Vagina (tissue), 2 donors: ENCODE measurements around the gene KIF7. TPM values are rescaled to one million over a fixed set of nuclear protein-coding genes. Genes with fewer than 3 reads are reported as not detected.

Experiments used
- DNase-seq, 2 donors: peaks; one replicate each; pipeline ENCODE4 v3.0.0-alpha.2; 2017; ENCODE audit errors: extremely low spot score in 2 of 2
- H3K27ac ChIP-seq: fragments of 200-600 bp; sonication (generic); one replicate; pipeline ENCODE4 v1.5.1; 2019
- H3K27me3 ChIP-seq: fragments of 200-600 bp; sonication (generic); one replicate; pipeline ENCODE4 v1.5.1; 2019
- H3K36me3 ChIP-seq, 2 donors: fragments of 200-600 bp; sonication (generic); one replicate each; pipeline ENCODE4 v1.5.1; 2017 to 2019
- H3K4me1 ChIP-seq: fragments of 200-600 bp; sonication (generic); one replicate; pipeline ENCODE4 v1.5.1; 2019
- H3K4me3 ChIP-seq, 2 donors: fragments of 200-600 bp; sonication (generic); 1 replicate in 1 of 2; 2 replicates in 1 of 2; pipeline ENCODE4 v1.5.1; 2016 to 2019
- H3K9me3 ChIP-seq: fragments of 200-600 bp; sonication (generic); one replicate; pipeline ENCODE4 v1.5.1; 2019
- POLR2A ChIP-seq, 2 donors: fragments of 450-650 bp; IDR thresholded peaks; one replicate each; pipeline ENCODE4 v1.6.1; 2017; ENCODE audit warnings: antibody characterized with exemption in 2 of 2, mild to moderate bottlenecking in 2 of 2, moderate library complexity in 2 of 2
- POLR2AphosphoS5 ChIP-seq, 2 donors: sonication (generic); formaldehyde crosslinking; IDR thresholded peaks; one replicate each; pipeline ENCODE4 v1.9.0; 2017; ENCODE audit warnings: antibody characterized with exemption in 2 of 2, mild to moderate bottlenecking in 2 of 2, low read depth in 1 of 2; ENCODE audit not compliant: insufficient read depth in 1 of 2
- intact Hi-C: fragments of 100-400 bp; cut with DNase I; formaldehyde crosslinking; loops from one replicate; pipeline ENCODE4 v1.15.1; 2023
- total RNA-seq: library from RNA; depleted of rRNA; stranded (reverse); fragments of >200 nt; gene quantifications from one replicate; pipeline ENCODE4 v1.2.3, GENCODE V29; 2016
- TF ChIP-seq, protein P1 (sequence below), 3 experiments: fragments of 450-650 bp in 2 of 3; fragments of 200-600 bp in 1 of 3; sonication (generic) in 1 of 3; IDR thresholded peaks; one replicate each; pipeline ENCODE4 v1.5.1; 2017 to 2019; ENCODE audit warnings: antibody characterized with exemption in 3 of 3, mild to moderate bottlenecking in 2 of 3, moderate library complexity in 2 of 3

KIF7 gene
- total RNA-seq, 1 donor from 2014 or later: 7.9 TPM

DNA sequence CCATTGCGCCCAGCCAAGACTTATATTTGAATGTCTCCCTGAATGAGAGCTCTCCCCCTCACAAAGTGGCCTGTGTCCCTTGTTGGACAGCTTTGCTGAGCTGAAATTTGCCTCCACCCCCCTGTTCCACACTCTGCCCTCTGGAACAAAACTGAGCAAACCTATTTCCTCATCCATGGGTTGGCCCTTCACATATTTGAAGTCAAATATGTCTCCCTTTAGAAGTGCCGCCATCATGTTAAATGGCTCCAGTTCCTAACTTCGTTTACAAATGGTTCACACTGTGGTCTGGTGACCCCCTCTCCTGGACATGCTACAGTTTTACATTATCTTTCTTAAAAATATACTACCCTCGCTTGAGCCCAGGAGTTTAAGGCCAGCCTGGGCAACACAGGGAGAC, 19.3 kb upstream of the KIF7 start:
- peaks cover 8% of the 10 kb centered on the region for H3K4me1 ChIP-seq
- intact Hi-C loops: no loop called here
- H3K36me3 ChIP-seq: no peaks in the 10 kb centered on the region
- DNase-seq: no peak
- H3K27ac ChIP-seq: no peak overlapping the region
- no peaks in the 10 kb centered on the region for H3K9me3 ChIP-seq
- H3K4me3 ChIP-seq: no peak overlapping the region
- H3K27me3 ChIP-seq: no peaks in the 10 kb centered on the region
- TF ChIP-seq, protein P1, sequence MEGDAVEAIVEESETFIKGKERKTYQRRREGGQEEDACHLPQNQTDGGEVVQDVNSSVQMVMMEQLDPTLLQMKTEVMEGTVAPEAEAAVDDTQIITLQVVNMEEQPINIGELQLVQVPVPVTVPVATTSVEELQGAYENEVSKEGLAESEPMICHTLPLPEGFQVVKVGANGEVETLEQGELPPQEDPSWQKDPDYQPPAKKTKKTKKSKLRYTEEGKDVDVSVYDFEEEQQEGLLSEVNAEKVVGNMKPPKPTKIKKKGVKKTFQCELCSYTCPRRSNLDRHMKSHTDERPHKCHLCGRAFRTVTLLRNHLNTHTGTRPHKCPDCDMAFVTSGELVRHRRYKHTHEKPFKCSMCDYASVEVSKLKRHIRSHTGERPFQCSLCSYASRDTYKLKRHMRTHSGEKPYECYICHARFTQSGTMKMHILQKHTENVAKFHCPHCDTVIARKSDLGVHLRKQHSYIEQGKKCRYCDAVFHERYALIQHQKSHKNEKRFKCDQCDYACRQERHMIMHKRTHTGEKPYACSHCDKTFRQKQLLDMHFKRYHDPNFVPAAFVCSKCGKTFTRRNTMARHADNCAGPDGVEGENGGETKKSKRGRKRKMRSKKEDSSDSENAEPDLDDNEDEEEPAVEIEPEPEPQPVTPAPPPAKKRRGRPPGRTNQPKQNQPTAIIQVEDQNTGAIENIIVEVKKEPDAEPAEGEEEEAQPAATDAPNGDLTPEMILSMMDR (IDR thresholded peaks at IDR 0.05): no peak
- TF ChIP-seq POLR2A (IDR thresholded peaks at IDR 0.05) (no peak), POLR2AphosphoS5 (IDR thresholded peaks at IDR 0.05; ENCODE audit: insufficient read depth in 1 of 2, low read depth in 1 of 2) (no peak)

DNA sequence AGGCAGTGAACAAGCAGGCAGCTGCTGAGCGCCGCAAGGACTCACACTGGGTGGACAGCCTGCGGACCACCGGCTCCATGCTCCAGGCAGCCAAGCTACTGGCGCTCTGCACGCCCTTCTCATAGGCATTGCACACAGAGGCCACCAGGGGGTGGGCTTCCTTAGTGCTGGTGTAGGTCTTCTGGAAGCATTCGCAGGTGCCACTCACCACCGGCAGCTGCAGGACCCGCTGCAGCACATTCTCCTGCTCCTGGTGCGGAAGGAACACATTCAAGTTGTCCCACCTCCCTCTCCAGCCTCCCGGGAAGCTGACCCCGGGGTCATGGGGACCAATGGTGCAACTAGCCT, 17.9 kb upstream of the KIF7 start:
- DNase-seq: no peak
- intact Hi-C loops: no loop called here

DNA sequence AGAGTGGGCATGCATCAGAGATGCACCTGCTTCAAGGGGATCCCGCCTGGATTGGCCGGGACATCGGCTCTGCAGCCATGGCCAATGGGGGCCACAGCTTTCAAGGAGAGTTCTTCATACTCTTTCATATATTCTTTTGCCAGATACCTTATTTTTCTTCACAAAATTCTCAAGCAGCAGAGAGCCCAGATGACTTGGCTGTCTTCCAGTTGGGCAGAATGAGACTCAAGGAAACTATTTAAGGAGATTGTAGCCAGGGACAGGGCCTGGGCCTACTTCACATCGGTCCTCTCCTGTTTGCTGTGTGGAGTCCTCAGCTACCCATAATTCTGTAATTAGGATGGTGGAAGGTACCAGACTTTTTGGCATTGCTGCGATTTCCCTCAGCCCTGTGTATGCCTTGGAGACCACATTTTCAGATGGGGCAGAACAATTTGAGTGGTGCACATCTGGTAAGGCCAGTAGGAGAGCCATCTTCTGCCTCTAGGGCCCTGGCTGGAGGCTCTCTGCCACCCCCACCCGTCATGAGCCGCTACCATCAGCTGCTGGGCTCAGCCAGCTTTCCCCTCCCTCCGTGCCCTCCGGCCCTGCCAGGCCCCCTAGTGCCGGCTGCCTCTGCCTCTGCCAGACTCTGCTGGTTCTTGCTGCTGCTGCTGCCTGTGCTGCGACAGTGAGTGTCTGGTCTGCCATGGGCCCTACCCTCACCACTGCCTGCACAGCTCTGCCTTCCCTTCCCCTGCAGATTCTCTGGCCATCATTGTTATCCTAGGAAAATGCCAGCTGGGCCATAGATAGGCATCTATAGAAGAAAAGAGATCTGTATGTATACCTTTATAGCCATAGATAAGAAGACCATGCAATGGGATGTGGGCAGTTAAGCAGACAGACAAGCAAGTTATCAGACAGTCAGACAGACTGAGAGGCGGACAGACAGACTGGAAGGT, 17.2 kb upstream of the KIF7 start:
- Histone ChIP-seq H3K9me3 (no peaks in the 10 kb centered on the region), H3K4me3 (no peak overlapping the region), H3K27ac (no peak overlapping the region), H3K36me3 (no peaks in the 10 kb centered on the region), H3K4me1 (peaks cover 8% of the 10 kb centered on the region), H3K27me3 (no peaks in the 10 kb centered on the region)
- DNase-seq: no peak
- TF ChIP-seq, protein P1 (IDR thresholded peaks at IDR 0.05): no peak
- TF ChIP-seq POLR2AphosphoS5 (IDR thresholded peaks at IDR 0.05; ENCODE audit: insufficient read depth in 1 of 2, low read depth in 1 of 2) (no peak), POLR2A (IDR thresholded peaks at IDR 0.05) (no peak)
- intact Hi-C loops: no loop called here

More for the DNA sequence above, 17.9 kb upstream of the KIF7 start:
- H3K4me3 ChIP-seq: no peak overlapping the region
- H3K27me3 ChIP-seq: no peaks in the 10 kb centered on the region
- H3K9me3 ChIP-seq: no peaks in the 10 kb centered on the region
- peaks cover 8% of the 10 kb centered on the region for H3K4me1 ChIP-seq
- no peaks in the 10 kb centered on the region for H3K36me3 ChIP-seq
- TF ChIP-seq POLR2AphosphoS5 (IDR thresholded peaks at IDR 0.05; ENCODE audit: insufficient read depth in 1 of 2, low read depth in 1 of 2) (no peak), POLR2A (IDR thresholded peaks at IDR 0.05) (no peak)
- TF ChIP-seq, protein P1 (IDR thresholded peaks at IDR 0.05): no peak
- no peak overlapping the region for H3K27ac ChIP-seq

DNA sequence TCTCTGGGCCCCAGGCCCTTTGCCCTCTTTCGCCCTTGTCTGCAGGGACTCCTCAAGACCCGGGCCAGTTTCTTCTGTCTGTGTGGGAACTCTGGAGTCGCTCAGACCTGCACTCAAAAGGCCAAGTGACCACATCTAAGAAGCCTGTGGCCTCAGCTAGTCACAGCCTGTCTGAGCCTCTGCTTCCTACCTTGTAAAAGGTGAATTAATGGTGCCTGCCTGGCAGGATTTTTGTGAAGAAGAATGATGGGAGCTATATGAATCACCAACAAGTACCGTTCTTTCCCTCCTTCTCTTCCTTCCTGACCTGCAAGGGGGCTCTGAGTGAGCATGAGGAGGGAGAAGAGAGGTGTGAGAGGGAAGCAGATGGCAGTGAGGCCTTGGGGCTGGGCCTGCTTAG, 16.4 kb upstream of the KIF7 start:
- Histone ChIP-seq H3K4me1 (peaks cover 8% of the 10 kb centered on the region), H3K27ac (no peak overlapping the region), H3K36me3 (no peaks in the 10 kb centered on the region), H3K9me3 (no peaks in the 10 kb centered on the region), H3K4me3 (no peak overlapping the region), H3K27me3 (no peaks in the 10 kb centered on the region)
- intact Hi-C loops: no loop called here
- TF ChIP-seq POLR2A (IDR thresholded peaks at IDR 0.05) (no peak), POLR2AphosphoS5 (IDR thresholded peaks at IDR 0.05; ENCODE audit: insufficient read depth in 1 of 2, low read depth in 1 of 2) (no peak)
- TF ChIP-seq, protein P1 (IDR thresholded peaks at IDR 0.05): no peak
- DNase-seq: no peak

DNA sequence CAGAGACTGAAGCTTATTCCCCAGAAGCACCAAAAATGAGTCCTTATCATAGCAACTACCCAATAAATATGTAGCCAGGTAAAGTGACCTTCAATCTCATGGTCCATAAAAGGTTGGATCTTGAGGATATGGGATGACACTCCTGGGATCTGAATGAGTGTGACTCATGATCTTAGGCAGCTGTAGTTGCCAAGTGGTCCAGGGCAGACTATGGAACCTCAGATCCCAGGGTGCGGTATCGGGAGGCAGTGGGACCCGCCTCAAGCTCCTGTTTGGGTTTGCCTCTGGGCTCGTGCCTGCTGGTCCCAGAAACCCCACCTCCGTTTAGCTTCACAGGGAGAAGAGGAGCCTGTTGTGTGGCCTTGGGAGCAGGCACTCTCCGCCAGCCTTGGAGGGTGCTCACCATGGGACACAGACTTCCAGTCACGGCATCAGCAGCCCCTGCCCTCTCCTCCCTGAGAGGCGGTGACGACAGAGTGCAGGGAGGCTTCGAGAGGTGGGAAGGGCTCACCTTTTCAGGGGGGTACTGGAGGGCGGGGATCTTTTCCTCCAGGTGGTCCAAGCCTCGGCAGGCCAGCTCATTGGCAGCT, 15.8 kb upstream of the KIF7 start:
- no peaks in the 10 kb centered on the region for H3K36me3 ChIP-seq
- intact Hi-C loops: no loop called here
- no peaks in the 10 kb centered on the region for H3K27me3 ChIP-seq
- H3K9me3 ChIP-seq: no peaks in the 10 kb centered on the region
- TF ChIP-seq POLR2A (IDR thresholded peaks at IDR 0.05) (no peak), POLR2AphosphoS5 (IDR thresholded peaks at IDR 0.05; ENCODE audit: insufficient read depth in 1 of 2, low read depth in 1 of 2) (no peak)
- TF ChIP-seq, protein P1 (IDR thresholded peaks at IDR 0.05): no peak
- H3K27ac ChIP-seq: no peak overlapping the region
- no peak overlapping the region for H3K4me3 ChIP-seq
- no peak for DNase-seq
- H3K4me1 ChIP-seq: peaks cover 8% of the 10 kb centered on the region
